Ishikawa (cell line): ENCODE results near the gene NKAIN2.

Experiments used
- CEBPB ChIP-seq: IDR thresholded peaks from 2 replicates; pipeline ENCODE4 v1.6.1; 2012
- CREB1 ChIP-seq: IDR thresholded peaks from 2 replicates; pipeline ENCODE4 v1.6.1; 2012; ENCODE audit warnings: low read depth
- EGR1 ChIP-seq: IDR thresholded peaks from 2 replicates; pipeline ENCODE4 v1.6.1; 2012
- EP300 ChIP-seq: IDR thresholded peaks from 2 replicates; pipeline ENCODE4 v1.6.1; 2012; ENCODE audit warnings: borderline replicate concordance
- FOXM1 ChIP-seq: IDR thresholded peaks from 2 replicates; pipeline ENCODE4 v1.6.1; 2012; ENCODE audit warnings: low read depth, borderline replicate concordance
- NFIC ChIP-seq: IDR thresholded peaks from 2 replicates; pipeline ENCODE4 v1.6.1; 2012
- RAD21 ChIP-seq: IDR thresholded peaks from 2 replicates; pipeline ENCODE4 v1.6.1; 2012; ENCODE audit warnings: low read depth
- TAF1 ChIP-seq: IDR thresholded peaks from 2 replicates; pipeline ENCODE4 v1.6.1; 2012; ENCODE audit warnings: low read depth, mild to moderate bottlenecking
- TCF12 ChIP-seq: IDR thresholded peaks from 2 replicates; pipeline ENCODE4 v1.6.1; 2012; ENCODE audit warnings: low read depth
- TEAD4 ChIP-seq: IDR thresholded peaks from 2 replicates; pipeline ENCODE4 v1.6.1; 2012
- YY1 ChIP-seq: IDR thresholded peaks from 2 replicates; pipeline ENCODE4 v1.6.1; 2012; ENCODE audit warnings: low read depth
- ZBTB7A ChIP-seq: IDR thresholded peaks from 2 replicates; pipeline ENCODE4 v1.6.1; 2012; ENCODE audit warnings: low read depth
- TF ChIP-seq, protein P1 (sequence below): IDR thresholded peaks from 2 replicates; pipeline ENCODE4 v1.6.1; 2012
- TF ChIP-seq, protein P2 (sequence below): IDR thresholded peaks from 2 replicates; pipeline ENCODE4 v1.6.1; 2012
- TF ChIP-seq, protein P3 (sequence below): IDR thresholded peaks from 2 replicates; pipeline ENCODE4 v1.6.1; 2012; ENCODE audit warnings: low read depth, mild to moderate bottlenecking

The NKAIN2 gene

DNA sequence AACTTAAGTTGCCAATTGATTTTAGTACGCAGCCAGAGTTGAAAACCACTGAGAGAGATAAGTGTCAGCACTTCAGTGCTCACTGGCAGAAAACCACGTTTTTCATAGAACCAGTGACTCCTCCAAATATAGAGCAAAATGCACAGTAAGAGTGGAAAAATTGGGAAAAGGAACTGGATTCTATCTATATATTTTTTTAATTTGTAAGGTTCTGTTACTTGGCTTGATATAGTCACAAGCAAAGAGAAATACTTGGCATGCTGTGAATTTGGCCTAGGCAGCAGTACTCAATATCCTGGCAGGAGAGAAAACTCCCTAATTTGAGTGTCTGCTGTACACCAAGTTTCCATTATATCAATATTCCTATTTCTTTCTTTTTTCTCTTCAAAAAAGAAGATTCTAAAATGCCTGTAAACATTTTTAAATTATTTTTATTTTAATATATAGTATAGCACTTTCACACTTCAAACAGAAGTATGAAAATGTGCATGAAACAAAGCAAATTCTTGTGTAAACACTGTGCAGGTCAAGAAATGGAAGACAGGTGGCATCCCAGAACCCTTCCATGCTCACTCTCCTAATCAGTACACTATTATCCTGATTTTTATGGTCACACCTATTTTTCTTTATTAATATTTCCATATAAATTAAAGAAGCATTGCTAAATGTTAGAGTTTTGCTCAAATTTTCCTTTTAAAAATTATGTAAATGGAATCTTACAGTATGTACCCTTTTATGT is 596.8 kb downstream of the NKAIN2 start:
- TF ChIP-seq RAD21 (peak; percentile 19; the same call in 1 of the 2 replicates), NFIC (no peak), EP300 (no peak), TCF12 (no peak)

DNA sequence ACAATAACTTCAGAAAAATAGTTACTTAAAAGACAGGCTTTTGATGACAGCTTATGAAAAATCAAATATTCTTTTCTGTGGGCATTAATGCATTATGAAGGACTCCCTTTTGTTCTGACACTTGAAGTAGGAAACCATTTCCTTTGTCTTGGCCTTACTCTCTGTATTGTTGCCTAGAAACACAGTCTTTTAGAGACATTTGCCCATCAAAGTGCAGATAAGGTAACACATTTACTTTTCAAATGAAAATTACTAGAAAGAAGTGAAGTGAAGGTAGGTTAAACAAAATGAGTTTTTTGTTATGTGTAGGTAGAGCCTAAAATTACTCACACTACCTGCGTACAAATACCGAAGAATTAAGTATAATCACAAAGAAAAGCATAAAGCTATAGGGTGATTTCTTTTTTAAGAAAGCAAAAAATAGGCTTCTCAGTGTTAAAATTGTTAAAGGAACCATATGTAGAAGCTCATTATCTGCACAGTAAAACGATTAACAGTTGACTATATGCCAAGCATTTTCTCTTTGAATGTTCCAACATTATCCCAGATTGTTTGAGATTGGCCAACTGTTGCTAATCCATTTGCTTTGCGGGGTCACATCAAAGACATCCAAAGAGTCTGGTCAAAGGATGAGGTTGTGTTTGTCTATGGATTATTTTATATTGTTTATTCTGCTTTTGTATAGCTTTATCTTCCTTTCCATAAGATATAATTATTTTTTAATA is 616.6 kb downstream of the NKAIN2 start:
- TF ChIP-seq ZBTB7A (no peak), CREB1 (no peak), TCF12 (no peak), FOXM1 (no peak), EP300 (no peak), YY1 (no peak), CEBPB (no peak), TAF1 (no peak), TEAD4 (no peak), RAD21 (no peak), EGR1 (no peak), NFIC (no peak)
- TF ChIP-seq, protein P1, sequence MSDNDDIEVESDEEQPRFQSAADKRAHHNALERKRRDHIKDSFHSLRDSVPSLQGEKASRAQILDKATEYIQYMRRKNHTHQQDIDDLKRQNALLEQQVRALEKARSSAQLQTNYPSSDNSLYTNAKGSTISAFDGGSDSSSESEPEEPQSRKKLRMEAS: no peak
- TF ChIP-seq, protein P2, sequence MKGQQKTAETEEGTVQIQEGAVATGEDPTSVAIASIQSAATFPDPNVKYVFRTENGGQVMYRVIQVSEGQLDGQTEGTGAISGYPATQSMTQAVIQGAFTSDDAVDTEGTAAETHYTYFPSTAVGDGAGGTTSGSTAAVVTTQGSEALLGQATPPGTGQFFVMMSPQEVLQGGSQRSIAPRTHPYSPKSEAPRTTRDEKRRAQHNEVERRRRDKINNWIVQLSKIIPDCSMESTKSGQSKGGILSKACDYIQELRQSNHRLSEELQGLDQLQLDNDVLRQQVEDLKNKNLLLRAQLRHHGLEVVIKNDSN: no peak
- TF ChIP-seq, protein P3, sequence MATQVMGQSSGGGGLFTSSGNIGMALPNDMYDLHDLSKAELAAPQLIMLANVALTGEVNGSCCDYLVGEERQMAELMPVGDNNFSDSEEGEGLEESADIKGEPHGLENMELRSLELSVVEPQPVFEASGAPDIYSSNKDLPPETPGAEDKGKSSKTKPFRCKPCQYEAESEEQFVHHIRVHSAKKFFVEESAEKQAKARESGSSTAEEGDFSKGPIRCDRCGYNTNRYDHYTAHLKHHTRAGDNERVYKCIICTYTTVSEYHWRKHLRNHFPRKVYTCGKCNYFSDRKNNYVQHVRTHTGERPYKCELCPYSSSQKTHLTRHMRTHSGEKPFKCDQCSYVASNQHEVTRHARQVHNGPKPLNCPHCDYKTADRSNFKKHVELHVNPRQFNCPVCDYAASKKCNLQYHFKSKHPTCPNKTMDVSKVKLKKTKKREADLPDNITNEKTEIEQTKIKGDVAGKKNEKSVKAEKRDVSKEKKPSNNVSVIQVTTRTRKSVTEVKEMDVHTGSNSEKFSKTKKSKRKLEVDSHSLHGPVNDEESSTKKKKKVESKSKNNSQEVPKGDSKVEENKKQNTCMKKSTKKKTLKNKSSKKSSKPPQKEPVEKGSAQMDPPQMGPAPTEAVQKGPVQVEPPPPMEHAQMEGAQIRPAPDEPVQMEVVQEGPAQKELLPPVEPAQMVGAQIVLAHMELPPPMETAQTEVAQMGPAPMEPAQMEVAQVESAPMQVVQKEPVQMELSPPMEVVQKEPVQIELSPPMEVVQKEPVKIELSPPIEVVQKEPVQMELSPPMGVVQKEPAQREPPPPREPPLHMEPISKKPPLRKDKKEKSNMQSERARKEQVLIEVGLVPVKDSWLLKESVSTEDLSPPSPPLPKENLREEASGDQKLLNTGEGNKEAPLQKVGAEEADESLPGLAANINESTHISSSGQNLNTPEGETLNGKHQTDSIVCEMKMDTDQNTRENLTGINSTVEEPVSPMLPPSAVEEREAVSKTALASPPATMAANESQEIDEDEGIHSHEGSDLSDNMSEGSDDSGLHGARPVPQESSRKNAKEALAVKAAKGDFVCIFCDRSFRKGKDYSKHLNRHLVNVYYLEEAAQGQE: no peak

DNA sequence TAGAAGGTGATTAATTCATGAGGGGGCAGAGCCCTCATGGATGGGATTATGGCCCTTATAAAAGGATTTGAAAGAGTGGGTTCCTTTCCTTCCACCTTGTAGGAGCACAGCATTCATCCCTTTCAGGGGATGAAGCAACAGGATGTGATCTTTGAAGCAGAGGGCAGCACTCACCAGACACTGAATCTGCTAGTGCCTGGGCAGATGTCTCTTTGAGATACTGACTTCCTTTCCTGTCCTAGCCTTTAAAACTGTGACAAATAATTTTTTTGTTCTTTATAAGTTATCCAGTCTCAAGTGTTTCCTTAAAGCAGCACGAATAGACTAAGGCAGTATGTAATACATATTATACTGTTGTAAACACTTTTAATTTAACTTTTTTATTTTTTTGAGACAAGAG is 620.0 kb downstream of the NKAIN2 start:
- TF ChIP-seq, protein P2: no peak
- TF ChIP-seq NFIC (no peak), EP300 (no peak), FOXM1 (no peak), YY1 (no peak), TCF12 (no peak), CEBPB (no peak), EGR1 (no peak), TEAD4 (no peak), TAF1 (no peak), ZBTB7A (no peak), CREB1 (no peak), RAD21 (no peak)
- TF ChIP-seq, protein P1: no peak
- TF ChIP-seq, protein P3: no peak

DNA sequence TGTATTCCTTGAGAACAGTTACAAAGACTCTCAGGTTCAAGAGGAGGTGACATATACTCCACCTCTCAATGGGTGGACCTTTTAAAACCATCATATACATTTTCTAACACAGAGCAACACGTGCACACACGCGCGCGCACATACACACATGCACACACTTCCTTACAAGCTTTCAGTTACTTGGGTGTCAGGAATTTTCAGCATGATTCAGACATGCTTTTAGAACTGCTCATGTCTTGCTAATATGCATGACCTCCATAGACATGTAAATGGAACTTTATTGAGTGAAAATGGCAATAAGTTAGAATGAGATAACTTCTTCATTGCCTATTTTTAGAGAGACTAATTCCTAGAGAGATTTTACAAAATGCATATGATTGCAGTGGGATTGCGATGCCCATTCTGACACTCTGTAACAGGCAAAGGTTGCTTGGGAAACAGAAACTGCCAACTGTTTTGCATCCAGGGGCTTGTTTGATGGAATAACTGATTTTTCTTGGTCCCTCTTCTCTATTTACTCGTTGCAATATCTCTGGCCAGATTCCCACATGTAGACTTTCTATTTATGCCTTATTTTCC is 627.2 kb downstream of the NKAIN2 start:
- TF ChIP-seq, protein P2: no peak
- TF ChIP-seq CEBPB (no peak), YY1 (no peak), RAD21 (no peak), FOXM1 (no peak), CREB1 (no peak), NFIC (no peak), TCF12 (no peak), EGR1 (no peak), EP300 (no peak)
- TF ChIP-seq, protein P3: no peak
